ENCODE measurements around the gene ABCF1.

GRCh38 chr6:30610065-30610464 lies 38.8 kb downstream of the ABCF1 start:
- TF ChIP-seq REST (IDR thresholded peaks at IDR 0.05; ENCODE audit: low read depth) (no peak), TCF12 (IDR thresholded peaks at IDR 0.05; ENCODE audit: low read depth) (no peak), MAX (IDR thresholded peaks at IDR 0.05) (no peak), TAF1 (IDR thresholded peaks at IDR 0.05; ENCODE audit: low read depth) (no peak)

Measured in Ishikawa (cell line).